H1 (cell line): Measurements from ENCODE around the gene DDX47. TPM values are rescaled to one million over a fixed set of nuclear protein-coding genes. Genes with fewer than 3 reads are reported as not detected.

ENCODE experiments used
- CTCF ChIP-seq, 3 experiments: IDR thresholded peaks; 1 replicate in 2 of 3; 2 replicates in 1 of 3; pipeline versions ENCODE4 v1.5.1 to v1.6.1; 2011; ENCODE audit warnings: low read length in 3 of 3, mild to moderate bottlenecking in 3 of 3, inconsistent platforms in 2 of 3, low read depth in 1 of 3, moderate library complexity in 1 of 3; ENCODE audit not compliant: insufficient read depth in 1 of 3; ENCODE audit errors: control extremely low read depth in 1 of 3
- RFX5 ChIP-seq: IDR thresholded peaks from 2 replicates; pipeline ENCODE4 v1.6.1; 2011; ENCODE audit warnings: low read depth, low read length, improper control_type of control experiment, borderline replicate concordance
- RXRA ChIP-seq: IDR thresholded peaks from 2 replicates; pipeline ENCODE4 v1.6.1; 2011; ENCODE audit warnings: low read depth, mild to moderate bottlenecking, low read length, moderate library complexity; ENCODE audit not compliant: insufficient read depth
- SAP30 ChIP-seq: fragments of 300-600 bp; sonication (generic); IDR thresholded peaks from 2 replicates; pipeline ENCODE4 v1.7.1; 2012; ENCODE audit warnings: low read length, moderate library complexity, mild to moderate bottlenecking, inconsistent platforms; ENCODE audit not compliant: insufficient read depth, insufficient replicate concordance
- SIN3A ChIP-seq, 2 experiments: IDR thresholded peaks in 1 of 2; conservative IDR thresholded peaks in 1 of 2; 2 replicates each; pipeline ENCODE4 v1.6.1; 2011 to 2012; ENCODE audit warnings: low read length in 2 of 2, improper control_type of control experiment in 1 of 2, low read depth in 1 of 2, mild to moderate bottlenecking in 1 of 2
- polyA plus RNA-seq, 7 experiments: library from polyadenylated mRNA; depleted of rRNA in 3 of 7; stranded (reverse) in 5 of 7; unstranded in 2 of 7; fragments of >200 nt in 5 of 7; fragments of 200-250 nt in 2 of 7; gene quantifications; 1 replicate in 5 of 7; 2 replicates in 1 of 7; 4 replicates in 1 of 7; pipeline versions ENCODE4 v1.2.1 to v1.2.3, GENCODE V29; 2011 to 2013; ENCODE audit warnings: missing spikeins in 2 of 7, mixed read lengths in 2 of 7
- total RNA-seq: library from RNA; stranded (reverse); fragmentation: NEBNext Ultra II Directional; extraction: Animal tissue kit (Norgen Biotek cat#: 25700); gene quantifications from 2 replicates; pipeline ENCODE4 v1.2.1, GENCODE V29; 2021
- TF ChIP-seq, protein P1 (sequence below): fragments of 300-600 bp; sonication (generic); IDR thresholded peaks from 2 replicates; pipeline ENCODE4 v1.7.1; 2012; ENCODE audit warnings: low read length, moderate library complexity, mild to moderate bottlenecking, inconsistent platforms; ENCODE audit not compliant: insufficient replicate concordance

Gene DDX47
- total and polyA plus RNA-seq, 2 of the 8 experiments (the other 6 are each of a cell fraction or from before 2014, with no cell fraction given), result 54.4 to 74.2 TPM

GRCh38 chr12:12822886-12823285 lies 9.7 kb downstream of the DDX47 start (continued):
- TF ChIP-seq SAP30 (no peak), SIN3A (conservative IDR thresholded peaks at IDR 0.05 in 1 of 2, IDR thresholded peaks at IDR 0.05 in 1 of 2; ENCODE audit: low read depth in 1 of 2, low read length in 2 of 2) (no peak), CTCF (IDR thresholded peaks at IDR 0.05; ENCODE audit: control extremely low read depth in 1 of 3, insufficient read depth in 1 of 3, low read depth in 1 of 3, low read length in 3 of 3) (no peak), RFX5 (no peak), RXRA (no peak)
- TF ChIP-seq, protein P1, sequence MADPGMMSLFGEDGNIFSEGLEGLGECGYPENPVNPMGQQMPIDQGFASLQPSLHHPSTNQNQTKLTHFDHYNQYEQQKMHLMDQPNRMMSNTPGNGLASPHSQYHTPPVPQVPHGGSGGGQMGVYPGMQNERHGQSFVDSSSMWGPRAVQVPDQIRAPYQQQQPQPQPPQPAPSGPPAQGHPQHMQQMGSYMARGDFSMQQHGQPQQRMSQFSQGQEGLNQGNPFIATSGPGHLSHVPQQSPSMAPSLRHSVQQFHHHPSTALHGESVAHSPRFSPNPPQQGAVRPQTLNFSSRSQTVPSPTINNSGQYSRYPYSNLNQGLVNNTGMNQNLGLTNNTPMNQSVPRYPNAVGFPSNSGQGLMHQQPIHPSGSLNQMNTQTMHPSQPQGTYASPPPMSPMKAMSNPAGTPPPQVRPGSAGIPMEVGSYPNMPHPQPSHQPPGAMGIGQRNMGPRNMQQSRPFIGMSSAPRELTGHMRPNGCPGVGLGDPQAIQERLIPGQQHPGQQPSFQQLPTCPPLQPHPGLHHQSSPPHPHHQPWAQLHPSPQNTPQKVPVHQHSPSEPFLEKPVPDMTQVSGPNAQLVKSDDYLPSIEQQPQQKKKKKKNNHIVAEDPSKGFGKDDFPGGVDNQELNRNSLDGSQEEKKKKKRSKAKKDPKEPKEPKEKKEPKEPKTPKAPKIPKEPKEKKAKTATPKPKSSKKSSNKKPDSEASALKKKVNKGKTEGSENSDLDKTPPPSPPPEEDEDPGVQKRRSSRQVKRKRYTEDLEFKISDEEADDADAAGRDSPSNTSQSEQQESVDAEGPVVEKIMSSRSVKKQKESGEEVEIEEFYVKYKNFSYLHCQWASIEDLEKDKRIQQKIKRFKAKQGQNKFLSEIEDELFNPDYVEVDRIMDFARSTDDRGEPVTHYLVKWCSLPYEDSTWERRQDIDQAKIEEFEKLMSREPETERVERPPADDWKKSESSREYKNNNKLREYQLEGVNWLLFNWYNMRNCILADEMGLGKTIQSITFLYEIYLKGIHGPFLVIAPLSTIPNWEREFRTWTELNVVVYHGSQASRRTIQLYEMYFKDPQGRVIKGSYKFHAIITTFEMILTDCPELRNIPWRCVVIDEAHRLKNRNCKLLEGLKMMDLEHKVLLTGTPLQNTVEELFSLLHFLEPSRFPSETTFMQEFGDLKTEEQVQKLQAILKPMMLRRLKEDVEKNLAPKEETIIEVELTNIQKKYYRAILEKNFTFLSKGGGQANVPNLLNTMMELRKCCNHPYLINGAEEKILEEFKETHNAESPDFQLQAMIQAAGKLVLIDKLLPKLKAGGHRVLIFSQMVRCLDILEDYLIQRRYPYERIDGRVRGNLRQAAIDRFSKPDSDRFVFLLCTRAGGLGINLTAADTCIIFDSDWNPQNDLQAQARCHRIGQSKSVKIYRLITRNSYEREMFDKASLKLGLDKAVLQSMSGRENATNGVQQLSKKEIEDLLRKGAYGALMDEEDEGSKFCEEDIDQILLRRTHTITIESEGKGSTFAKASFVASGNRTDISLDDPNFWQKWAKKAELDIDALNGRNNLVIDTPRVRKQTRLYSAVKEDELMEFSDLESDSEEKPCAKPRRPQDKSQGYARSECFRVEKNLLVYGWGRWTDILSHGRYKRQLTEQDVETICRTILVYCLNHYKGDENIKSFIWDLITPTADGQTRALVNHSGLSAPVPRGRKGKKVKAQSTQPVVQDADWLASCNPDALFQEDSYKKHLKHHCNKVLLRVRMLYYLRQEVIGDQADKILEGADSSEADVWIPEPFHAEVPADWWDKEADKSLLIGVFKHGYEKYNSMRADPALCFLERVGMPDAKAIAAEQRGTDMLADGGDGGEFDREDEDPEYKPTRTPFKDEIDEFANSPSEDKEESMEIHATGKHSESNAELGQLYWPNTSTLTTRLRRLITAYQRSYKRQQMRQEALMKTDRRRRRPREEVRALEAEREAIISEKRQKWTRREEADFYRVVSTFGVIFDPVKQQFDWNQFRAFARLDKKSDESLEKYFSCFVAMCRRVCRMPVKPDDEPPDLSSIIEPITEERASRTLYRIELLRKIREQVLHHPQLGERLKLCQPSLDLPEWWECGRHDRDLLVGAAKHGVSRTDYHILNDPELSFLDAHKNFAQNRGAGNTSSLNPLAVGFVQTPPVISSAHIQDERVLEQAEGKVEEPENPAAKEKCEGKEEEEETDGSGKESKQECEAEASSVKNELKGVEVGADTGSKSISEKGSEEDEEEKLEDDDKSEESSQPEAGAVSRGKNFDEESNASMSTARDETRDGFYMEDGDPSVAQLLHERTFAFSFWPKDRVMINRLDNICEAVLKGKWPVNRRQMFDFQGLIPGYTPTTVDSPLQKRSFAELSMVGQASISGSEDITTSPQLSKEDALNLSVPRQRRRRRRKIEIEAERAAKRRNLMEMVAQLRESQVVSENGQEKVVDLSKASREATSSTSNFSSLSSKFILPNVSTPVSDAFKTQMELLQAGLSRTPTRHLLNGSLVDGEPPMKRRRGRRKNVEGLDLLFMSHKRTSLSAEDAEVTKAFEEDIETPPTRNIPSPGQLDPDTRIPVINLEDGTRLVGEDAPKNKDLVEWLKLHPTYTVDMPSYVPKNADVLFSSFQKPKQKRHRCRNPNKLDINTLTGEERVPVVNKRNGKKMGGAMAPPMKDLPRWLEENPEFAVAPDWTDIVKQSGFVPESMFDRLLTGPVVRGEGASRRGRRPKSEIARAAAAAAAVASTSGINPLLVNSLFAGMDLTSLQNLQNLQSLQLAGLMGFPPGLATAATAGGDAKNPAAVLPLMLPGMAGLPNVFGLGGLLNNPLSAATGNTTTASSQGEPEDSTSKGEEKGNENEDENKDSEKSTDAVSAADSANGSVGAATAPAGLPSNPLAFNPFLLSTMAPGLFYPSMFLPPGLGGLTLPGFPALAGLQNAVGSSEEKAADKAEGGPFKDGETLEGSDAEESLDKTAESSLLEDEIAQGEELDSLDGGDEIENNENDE, result no peak
